K562 (cell line): ENCODE results near the gene COA5. TPM values are rescaled to one million over a fixed set of nuclear protein-coding genes. Genes with fewer than 3 reads are reported as not detected.

Experiments used
- ATAC-seq: fragments of 200-7000 bp; cut with Tn5 transposase; 3 replicates; pipeline ENCODE4 v1.9.1; 2020; ENCODE audit warnings: moderate library complexity
- BruUV-seq: library from RNA; stranded (reverse); fragments of 400-500 nt; replicated peaks from 2 replicates; lab custom pipeline; 2021; lab: Mats Ljungman, UMichigan
- CTCF ChIA-PET: fragments of 300-600 bp; formaldehyde crosslinking; extraction: SDS; loops from one replicate; lab custom pipeline; 2021; ENCODE audit warnings: low intra/inter-chr PET ratio; lab: Yijun Ruan, JAX
- POLR2A ChIA-PET: fragments of 300-600, 350-650 bp; sonication (Branson Sonifier 250); formaldehyde crosslinking; extraction: SDS; loops from one replicate; lab custom pipeline; 2021; ENCODE audit warnings: antibody characterized with exemption, inconsistent platforms; lab: Yijun Ruan, JAX
- DNase-seq, 4 experiments: peaks; one replicate each; pipeline versions ENCODE4 v3.0.0 to v3.0.0-alpha.2; 2011 to 2018; ENCODE audit warnings: low spot score in 3 of 4, mixed read lengths in 3 of 4; ENCODE audit errors: extremely low read depth in 1 of 4
- FAIRE-seq: peaks from 2 replicates; lab custom pipeline; 2011; peaks lifted over from hg19 to GRCh38; lab: Jason Lieb, UNC
- H2AFZ ChIP-seq: 2 replicates; pipeline ENCODE4 v1.6.0; 2011; ENCODE audit warnings: low read depth, low read length, control low read depth, inconsistent platforms
- H3K27ac ChIP-seq: fragments of 200-600 bp; 3 replicates; pipeline ENCODE4 v1.8.0; 2011; ENCODE audit warnings: low read depth, mild to moderate bottlenecking, control low read depth, inconsistent platforms, low read length, moderate library complexity, mixed read lengths; ENCODE audit errors: extremely low read depth
- H3K27me3 ChIP-seq, 2 experiments: fragments of 300-600 bp in 1 of 2; 2 replicates in 1 of 2; 3 replicates in 1 of 2; pipeline versions ENCODE4 v1.6.0 to v1.8.0; 2011; ENCODE audit warnings: inconsistent platforms in 2 of 2, low read length in 2 of 2, mild to moderate bottlenecking in 1 of 2, mixed read lengths in 1 of 2, moderate library complexity in 1 of 2; ENCODE audit not compliant: control insufficient read depth in 2 of 2, insufficient read depth in 2 of 2
- H3K36me3 ChIP-seq: fragments of 300-600 bp; 3 replicates; pipeline ENCODE4 v1.8.0; 2011; ENCODE audit warnings: mild to moderate bottlenecking, low read length, inconsistent platforms; ENCODE audit not compliant: control insufficient read depth, insufficient read depth
- H3K4me1 ChIP-seq, 2 experiments: fragments of 200-600 bp in 1 of 2; replicated peaks in 1 of 2; 2 replicates in 1 of 2; 3 replicates in 1 of 2; pipeline versions ENCODE4 v1.5.1 to v1.8.0; 2011; ENCODE audit warnings: inconsistent platforms in 2 of 2, low read length in 2 of 2, mild to moderate bottlenecking in 1 of 2, mixed read lengths in 1 of 2, moderate library complexity in 1 of 2; ENCODE audit not compliant: control insufficient read depth in 2 of 2, insufficient read depth in 2 of 2
- H3K4me2 ChIP-seq: 2 replicates; pipeline ENCODE4 v1.6.1; 2011; ENCODE audit warnings: low read length, control low read depth, inconsistent platforms, mixed read lengths; ENCODE audit not compliant: insufficient read depth
- H3K4me3 ChIP-seq: fragments of 200-600 bp; sonication (generic), shearing (Covaris generic); 2 replicates; pipeline ENCODE4 v1.5.1; 2016; ENCODE audit warnings: control low read depth, inconsistent platforms
- H3K79me2 ChIP-seq: fragments of 200-600 bp; 3 replicates; pipeline ENCODE4 v1.8.0; 2011; ENCODE audit warnings: low read length, inconsistent platforms; ENCODE audit not compliant: control insufficient read depth, insufficient read depth
- H3K9ac ChIP-seq, 2 experiments: 2 replicates each; pipeline versions ENCODE4 v1.6.0 to v1.6.1; 2011; ENCODE audit warnings: low read depth in 2 of 2, low read length in 2 of 2, control low read depth in 1 of 2, inconsistent platforms in 1 of 2, mild to moderate bottlenecking in 1 of 2, mixed read lengths in 1 of 2; ENCODE audit not compliant: insufficient read depth in 1 of 2
- H3K9me1 ChIP-seq: one replicate; pipeline ENCODE4 v1.6.0; 2011; ENCODE audit warnings: inconsistent platforms, mild to moderate bottlenecking, low read length, moderate library complexity; ENCODE audit not compliant: control insufficient read depth, insufficient read depth
- H3K9me3 ChIP-seq: replicated peaks from 2 replicates; pipeline ENCODE4 v1.5.1; 2011; ENCODE audit warnings: low read depth, low read length, inconsistent platforms; ENCODE audit not compliant: control insufficient read depth, insufficient read depth
- H4K20me1 ChIP-seq: replicated peaks from 2 replicates; pipeline ENCODE4 v1.6.1; 2011; ENCODE audit warnings: low read length, inconsistent platforms, mixed read lengths; ENCODE audit not compliant: control insufficient read depth, insufficient read depth
- CBFB ChIP-seq: sonication (generic); formaldehyde crosslinking; IDR thresholded peaks from 2 replicates; pipeline ENCODE4 v1.4.0; 2020; ENCODE audit warnings: mild to moderate bottlenecking, missing genetic modification reagents
- ELK3 ChIP-seq: fragments of 450-650 bp; formaldehyde crosslinking; IDR thresholded peaks from 2 replicates; pipeline ENCODE4 v1.4.0; 2020; ENCODE audit warnings: mild to moderate bottlenecking
- ESRRA ChIP-seq: fragments of 450-650 bp; IDR thresholded peaks from 2 replicates; pipeline ENCODE4 v1.6.1; 2014; ENCODE audit warnings: low read depth, mild to moderate bottlenecking, moderate library complexity, borderline replicate concordance
- ETS1 ChIP-seq: conservative IDR thresholded peaks from 2 replicates; pipeline ENCODE4 v1.6.1; 2011; ENCODE audit warnings: low read depth, mild to moderate bottlenecking, low read length; ENCODE audit not compliant: control insufficient read depth
- ETS2 ChIP-seq: IDR thresholded peaks from 2 replicates; pipeline ENCODE4 v1.6.1; 2016; ENCODE audit warnings: borderline replicate concordance, missing genetic modification characterization, mild to moderate bottlenecking, moderate library complexity, missing compliant biosample characterization; ENCODE audit not compliant: poor library complexity, severe bottlenecking
- HLTF ChIP-seq: fragments of 450-650 bp; IDR thresholded peaks from 2 replicates; pipeline ENCODE4 v1.6.1; 2016
- KHSRP ChIP-seq: fragments of 450-650 bp; IDR thresholded peaks from 2 replicates; pipeline ENCODE4 v1.6.1; 2017
- MCM7 ChIP-seq, 2 experiments: fragments of 450-650 bp; IDR thresholded peaks; 2 replicates each; pipeline ENCODE4 v1.6.1; 2016 to 2018
- NFYB ChIP-seq: IDR thresholded peaks from 2 replicates; pipeline ENCODE4 v1.6.1; 2011; ENCODE audit warnings: mild to moderate bottlenecking, moderate library complexity; ENCODE audit not compliant: insufficient read length; ENCODE audit errors: extremely low read depth
- SIRT6 ChIP-seq: IDR thresholded peaks from one replicate; pipeline ENCODE4 v1.6.1; 2012; ENCODE audit warnings: low read depth, mild to moderate bottlenecking, control low read depth, inconsistent platforms, low read length, moderate library complexity
- TFAP4 ChIP-seq: sonication (generic); formaldehyde crosslinking; IDR thresholded peaks from 2 replicates; pipeline ENCODE4 v1.8.0; 2022; ENCODE audit warnings: missing genetic modification reagents, mild to moderate bottlenecking, moderate library complexity, borderline replicate concordance
- ZHX1 ChIP-seq: fragments of 150-350 bp; conservative IDR thresholded peaks from 2 replicates; pipeline ENCODE4 v1.6.1; 2014; ENCODE audit warnings: low read length
- ZNF174 ChIP-seq: fragments of 250-450 bp; sonication (Bioruptor Pico); IDR thresholded peaks from 2 replicates; pipeline ENCODE4 v1.4.0; 2020; ENCODE audit warnings: mild to moderate bottlenecking
- ZNF197 ChIP-seq: fragments of 200-800 bp; sonication (Bioruptor generic); IDR thresholded peaks from 2 replicates; pipeline ENCODE4 v1.6.1; 2016; ENCODE audit warnings: low read depth, missing genetic modification characterization, missing compliant biosample characterization
- ZNF77 ChIP-seq: fragments of 250-450 bp; sonication (Bioruptor Pico); IDR thresholded peaks from 2 replicates; pipeline ENCODE4 v1.5.0; 2020
- ZNF780A ChIP-seq: fragments of 250-450 bp; sonication (Bioruptor Pico); IDR thresholded peaks from 2 replicates; pipeline ENCODE4 v1.5.0; 2021; ENCODE audit warnings: mild to moderate bottlenecking
- WGBS: fragments of 100-300 bp; shearing (Covaris generic); methylation state at CpG from one replicate; pipeline ENCODE4 v1.1.6; 2016; ENCODE audit warnings: low coverage, mixed read lengths; ENCODE audit not compliant: insufficient coverage; ENCODE audit errors: missing lambda C conversion rate; 5-methylcytosine and 5-hydroxymethylcytosine counted together
- in situ Hi-C: fragments of 300-500 bp; cut with MboI; formaldehyde crosslinking; loops from 4 replicates; pipeline ENCODE4 v1.15.0; 2018; ENCODE audit warnings: inconsistent platforms, mixed read lengths
- intact Hi-C: fragments of 100-400 bp; cut with micrococcal nuclease; formaldehyde crosslinking; loops from 2 replicates; pipeline ENCODE4 v1.14.2; 2022
- polyA plus RNA-seq, 8 experiments: library from polyadenylated mRNA; depleted of rRNA in 4 of 8; stranded (reverse) in 5 of 8; unstranded in 3 of 8; fragments of >200 nt; fragmentation: Nextera tagmentation in 2 of 8; fragmentation: Illumina TruSeq in 1 of 8; extraction: Ambion mirVana in 2 of 8; extraction: Trizol in 1 of 8; gene quantifications; 2 replicates each; pipeline versions ENCODE4 v1.2.1 to v1.2.3, GENCODE V29; 2011 to 2014; ENCODE audit warnings: inconsistent platforms in 1 of 8, missing spikeins in 1 of 8
- total RNA-seq, 7 experiments: library from RNA; depleted of rRNA in 6 of 7; stranded (reverse); fragments of >200 nt in 6 of 7; fragmentation: Illumina TruSeq in 2 of 7; extraction: Trizol in 2 of 7; gene quantifications; 2 replicates each; pipeline versions ENCODE4 v1.2.1 to v1.2.3, GENCODE V29; 2011 to 2021; ENCODE audit warnings: low replicate concordance in 1 of 7

COA5 gene
- total and polyA plus RNA-seq, 9 of the 15 experiments (the other 6 are each of a cell fraction or from before 2014, with no cell fraction given) = 17.9 to 77.6 (median 33.4) TPM

- FAIRE-seq (no peak), ATAC-seq (peak; percentile 29; the same call in 1 of the 3 replicates), DNase-seq (no peak)
- Histone ChIP-seq H4K20me1 (no peaks in the 10 kb centered on the region), H3K4me3 (no peak overlapping the region), H2AFZ (no peak overlapping the region), H3K79me2 (no peaks in the 10 kb centered on the region), H3K4me2 (no peak overlapping the region), H3K36me3 (no peaks in the 10 kb centered on the region), H3K27ac (no peak overlapping the region), H3K4me1 (no peaks in the 10 kb centered on the region), H3K27me3 (peaks cover 0 to 2% of the 10 kb centered on the region in 2 experiments; a peak in 1 of 5 replicates), H3K9me1 (no peaks in the 10 kb centered on the region), H3K9me3 (no peaks in the 10 kb centered on the region), H3K9ac (no peak overlapping the region)
- WGBS = 20% methylated on average over 4 of the region's 5 CpGs
- TF ChIP-seq NFYB (no peak), SIRT6 (no peak), ZNF780A (CRISPR knock-in tag) (no peak), ZNF174 (no peak), ZNF197 (CRISPR knock-in tag) (no peak), KHSRP (no peak), ETS2 (tag) (no peak), ZNF77 (CRISPR knock-in tag) (no peak), ESRRA (no peak), ELK3 (CRISPR knock-in tag) (no peak), TFAP4 (no peak), HLTF (no peak), CBFB (CRISPR knock-in tag) (no peak), ETS1 (no peak), MCM7 (IDR thresholded peaks at IDR 0.05) (no peak), ZHX1 (no peak)
- CTCF ChIA-PET = no interaction called here
- in situ Hi-C loops = no loop called here
- POLR2A ChIA-PET = no interaction called here
- no TSS peak for BruUV-seq
- intact Hi-C loops = no loop called here
Measured at GRCh38 chr2:98623657-98624056, 15.3 kb upstream of the COA5 start.
